Gastrocnemius medialis (tissue), 4 donors: ENCODE data around the gene REG3G. TPM values are rescaled to one million over a fixed set of nuclear protein-coding genes. Genes with fewer than 3 reads are reported as not detected.

ENCODE experiments used
- ATAC-seq, 2 donors: fragments of 150-250 bp; one replicate each; pipeline ENCODE4 v1.9.1; 2016
- DNase-seq, 2 donors: peaks; one replicate each; pipeline ENCODE4 v3.0.0-alpha.2; 2019
- H3K27ac ChIP-seq, 4 donors: fragments of 200-600 bp; sonication (generic); 1 replicate in 1 of 4; 2 replicates in 3 of 4; pipeline ENCODE4 v1.5.1; 2016 to 2018; ENCODE audit warnings: mild to moderate bottlenecking in 2 of 4, moderate library complexity in 1 of 4
- H3K27me3 ChIP-seq, 3 donors: fragments of 200-600 bp; sonication (generic) in 2 of 3; 1 replicate in 1 of 3; 2 replicates in 2 of 3; pipeline versions ENCODE4 v1.5.1 to v1.6.0; 2016 to 2019; ENCODE audit warnings: mild to moderate bottlenecking in 1 of 3, moderate library complexity in 1 of 3
- H3K36me3 ChIP-seq, 2 donors: fragments of 200-600 bp; sonication (generic) in 1 of 2; one replicate each; pipeline ENCODE4 v1.5.1; 2017 to 2018
- H3K4me1 ChIP-seq, 2 donors: fragments of 200-600 bp; sonication (generic) in 1 of 2; one replicate each; pipeline ENCODE4 v1.5.1; 2016 to 2017; ENCODE audit warnings: mild to moderate bottlenecking in 2 of 2
- H3K4me3 ChIP-seq, 4 donors: fragments of 200-600 bp; sonication (generic) in 3 of 4; 1 replicate in 1 of 4; 2 replicates in 3 of 4; pipeline ENCODE4 v1.5.1; 2016 to 2019; ENCODE audit warnings: mild to moderate bottlenecking in 2 of 4
- H3K9me3 ChIP-seq, 3 donors: fragments of 200-600 bp; sonication (generic) in 2 of 3; 1 replicate in 1 of 3; 2 replicates in 2 of 3; pipeline ENCODE4 v1.5.1; 2016 to 2019
- CTCF ChIP-seq, 5 experiments: fragments of 450-650 bp in 3 of 5; fragments of 200-600 bp in 2 of 5; sonication (generic) in 2 of 5; IDR thresholded peaks in 4 of 5; conservative IDR thresholded peaks in 1 of 5; 1 replicate in 4 of 5; 2 replicates in 1 of 5; pipeline ENCODE4 v1.5.1; 2016 to 2019; ENCODE audit warnings: antibody characterized with exemption in 5 of 5, mild to moderate bottlenecking in 3 of 5, moderate library complexity in 3 of 5
- POLR2A ChIP-seq, 2 donors: fragments of 450-650 bp; IDR thresholded peaks; one replicate each; pipeline ENCODE4 v1.6.1; 2017; ENCODE audit warnings: antibody characterized with exemption in 2 of 2, mild to moderate bottlenecking in 2 of 2, moderate library complexity in 2 of 2
- in situ Hi-C, 4 donors: fragments of 200-750 bp; cut with MboI; loops; one replicate each; pipeline versions ENCODE4 v1.15.0 to v1.8.0; 2017; ENCODE audit warnings: low sequenced_read_pairs in 4 of 4
- intact Hi-C: fragments of 100-400 bp; cut with DNase I; formaldehyde crosslinking; loops from one replicate; pipeline ENCODE4 v1.15.1; 2023; ENCODE audit warnings: low total_unique reads
- total RNA-seq, 4 donors: library from RNA; depleted of rRNA; stranded (reverse); fragments of >200 nt; gene quantifications; one replicate each; pipeline versions ENCODE4 v1.1.0 to v1.2.3, GENCODE V29; 2016

REG3G gene
- total RNA-seq, 4 donors from 2014 or later: not detected

DNA sequence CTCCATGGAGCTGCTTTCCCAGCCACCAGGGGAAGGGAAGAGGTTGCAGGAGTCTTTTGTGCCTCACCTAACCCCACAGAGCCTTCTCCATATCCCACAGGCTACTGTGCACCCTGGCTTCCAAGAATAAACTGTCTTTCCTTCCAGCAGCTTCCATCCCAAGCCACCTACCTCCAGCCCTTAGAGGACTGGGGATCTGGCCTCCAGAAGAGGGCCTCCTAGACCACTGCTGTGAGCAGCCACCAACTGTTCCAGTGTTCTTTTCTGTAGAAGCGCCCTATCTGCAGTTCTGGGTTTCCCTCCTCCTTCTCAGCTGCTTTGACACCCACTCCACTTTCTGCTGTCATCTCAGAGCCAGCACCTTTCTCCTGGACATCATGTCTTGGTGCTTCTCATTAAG lies 30.7 kb upstream of the REG3G start:
- in situ Hi-C loops (no loop called here), intact Hi-C loops (no loop called here)
- Histone ChIP-seq H3K9me3 (no peaks in the 10 kb centered on the region), H3K4me1 (peaks cover 0 to 9% of the 10 kb centered on the region in 2 donors), H3K27ac (no peak overlapping the region), H3K4me3 (no peak overlapping the region), H3K36me3 (no peaks in the 10 kb centered on the region), H3K27me3 (peaks cover 16 to 24% (median 18%) of the 10 kb centered on the region in 3 donors)
- TF ChIP-seq POLR2A (IDR thresholded peaks at IDR 0.05) (no peak), CTCF (IDR thresholded peaks at IDR 0.05 in 4 of 5, conservative IDR thresholded peaks at IDR 0.05 in 1 of 5) (no peak)
- DNase-seq (no peak), ATAC-seq (no peak)

DNA sequence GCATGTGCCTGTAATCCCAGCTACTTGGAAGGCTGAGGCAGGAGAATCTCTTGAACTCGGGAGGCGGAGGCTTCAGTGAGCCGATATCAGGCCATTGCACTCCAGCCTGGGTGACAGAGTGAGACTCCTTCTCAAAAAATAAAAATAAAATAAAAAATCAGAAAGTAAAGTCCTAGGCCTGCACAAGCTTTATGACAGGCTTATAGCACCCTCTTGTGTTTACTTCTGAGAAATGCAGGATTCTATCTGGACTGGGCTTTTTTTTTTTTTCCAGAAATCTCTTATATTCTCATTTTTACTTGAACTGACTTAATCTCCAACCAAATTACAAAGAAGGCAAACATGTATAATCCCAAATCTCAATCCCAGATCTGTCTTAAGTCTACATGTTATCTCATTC lies 26.1 kb upstream of the REG3G start:
- Histone ChIP-seq H3K27ac (no peak overlapping the region), H3K36me3 (no peaks in the 10 kb centered on the region), H3K9me3 (no peaks in the 10 kb centered on the region), H3K4me1 (no peaks in the 10 kb centered on the region), H3K27me3 (peaks cover 3 to 4% (median 4%) of the 10 kb centered on the region in 3 donors), H3K4me3 (no peak overlapping the region)
- no peak for DNase-seq
- in situ Hi-C loops: no loop called here
- TF ChIP-seq POLR2A (IDR thresholded peaks at IDR 0.05) (no peak), CTCF (IDR thresholded peaks at IDR 0.05 in 4 of 5, conservative IDR thresholded peaks at IDR 0.05 in 1 of 5) (no peak)
- ATAC-seq: no peak
- intact Hi-C loops: no loop called here

DNA sequence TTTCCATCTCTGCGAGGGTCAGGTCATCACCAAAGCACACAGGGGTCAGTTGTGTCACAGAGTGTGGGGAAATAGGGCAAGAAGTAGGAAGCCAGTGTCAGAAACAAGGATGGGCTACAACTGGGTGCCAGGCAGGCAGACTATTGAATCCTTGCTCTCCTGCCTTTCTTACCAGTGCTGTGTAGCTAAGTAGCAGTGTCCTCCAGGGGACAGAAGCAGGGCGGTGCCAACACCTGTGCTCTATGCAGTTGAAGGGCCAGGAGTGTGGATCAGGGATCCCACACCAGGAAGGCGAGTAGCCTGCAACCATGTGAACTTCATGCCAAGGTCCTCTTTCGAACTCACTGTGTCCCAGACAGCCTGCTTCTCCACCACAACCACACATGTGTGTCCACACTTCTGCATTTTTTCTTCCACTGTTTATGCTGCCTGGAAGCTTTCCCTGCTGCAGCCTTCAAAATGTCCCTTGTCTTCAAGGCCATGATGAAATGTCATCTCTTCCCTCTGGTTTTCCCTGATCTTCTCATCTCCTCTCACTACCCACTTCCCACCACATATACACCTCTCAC lies 25.4 kb upstream of the REG3G start:
- no peak overlapping the region for H3K27ac ChIP-seq
- no peaks in the 10 kb centered on the region for H3K36me3 ChIP-seq
- intact Hi-C loops: no loop called here
- H3K4me3 ChIP-seq: no peak overlapping the region
- ATAC-seq (no peak), DNase-seq (no peak)
- no peaks in the 10 kb centered on the region for H3K4me1 ChIP-seq
- TF ChIP-seq POLR2A (IDR thresholded peaks at IDR 0.05): no peak
- TF ChIP-seq CTCF (IDR thresholded peaks at IDR 0.05 in 4 of 5, conservative IDR thresholded peaks at IDR 0.05 in 1 of 5): no peak
- H3K9me3 ChIP-seq: no peaks in the 10 kb centered on the region
- in situ Hi-C loops: no loop called here
- H3K27me3 ChIP-seq: peaks cover 0 to under 1% (median 0%) of the 10 kb centered on the region in 3 donors

DNA sequence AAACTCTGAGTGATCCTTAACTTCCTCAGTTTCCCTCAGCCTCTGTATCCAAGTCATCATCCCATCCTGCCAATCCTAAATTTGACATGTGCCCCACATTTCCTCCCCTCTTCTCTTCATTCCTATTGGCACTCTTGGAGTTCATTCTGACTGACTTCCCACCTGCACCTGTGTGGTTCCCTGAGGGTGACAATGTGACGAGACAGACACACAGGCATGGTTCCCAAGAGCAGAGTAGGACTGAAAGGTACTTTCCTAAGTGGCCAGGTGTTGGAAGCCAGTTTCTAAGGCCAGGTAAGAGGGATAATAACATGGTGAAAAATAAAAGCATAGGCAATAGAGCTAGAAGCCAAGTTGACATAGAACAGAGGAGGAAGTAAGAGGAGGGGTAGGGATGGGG lies 24.2 kb upstream of the REG3G start:
- no peaks in the 10 kb centered on the region for H3K36me3 ChIP-seq
- no peak overlapping the region for H3K4me3 ChIP-seq
- no peaks in the 10 kb centered on the region for H3K9me3 ChIP-seq
- no peaks in the 10 kb centered on the region for H3K4me1 ChIP-seq
- H3K27ac ChIP-seq: no peak overlapping the region
- in situ Hi-C loops: no loop called here
- intact Hi-C loops: no loop called here
- ATAC-seq (no peak), DNase-seq (no peak)
- TF ChIP-seq POLR2A (IDR thresholded peaks at IDR 0.05) (no peak), CTCF (IDR thresholded peaks at IDR 0.05 in 4 of 5, conservative IDR thresholded peaks at IDR 0.05 in 1 of 5) (no peak)
- H3K27me3 ChIP-seq: no peaks in the 10 kb centered on the region

DNA sequence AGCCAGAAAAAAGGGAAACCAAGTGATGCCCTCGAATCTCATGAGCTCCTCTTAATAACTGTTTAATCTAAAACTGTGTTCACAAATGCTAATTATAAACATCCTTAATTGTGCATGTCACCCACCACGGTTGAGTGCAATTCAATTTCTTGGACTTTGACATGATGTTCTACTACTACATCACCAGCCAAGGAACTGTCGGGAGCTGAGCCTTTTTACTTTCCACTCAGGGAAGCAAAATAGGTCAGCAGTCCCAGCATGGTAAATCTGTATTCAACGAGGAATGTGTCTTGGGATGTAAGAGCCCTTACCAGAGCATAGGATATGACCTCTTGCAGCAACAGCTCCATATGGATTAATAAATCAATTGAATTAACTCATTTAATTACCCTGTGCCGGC lies 20.8 kb upstream of the REG3G start:
- ATAC-seq: no peak
- no peak overlapping the region for H3K27ac ChIP-seq
- H3K27me3 ChIP-seq: no peaks in the 10 kb centered on the region
- intact Hi-C loops: no loop called here
- in situ Hi-C loops: no loop called here
- TF ChIP-seq POLR2A (IDR thresholded peaks at IDR 0.05) (no peak), CTCF (IDR thresholded peaks at IDR 0.05 in 4 of 5, conservative IDR thresholded peaks at IDR 0.05 in 1 of 5) (no peak)
- no peaks in the 10 kb centered on the region for H3K4me1 ChIP-seq
- no peaks in the 10 kb centered on the region for H3K9me3 ChIP-seq
- no peak overlapping the region for H3K4me3 ChIP-seq
- H3K36me3 ChIP-seq: no peaks in the 10 kb centered on the region
- DNase-seq: no peak
